Ishikawa (cell line): ENCODE data around the gene PPIP5K2.

Source experiments
- CEBPB ChIP-seq: IDR thresholded peaks from 2 replicates; pipeline ENCODE4 v1.6.1; 2012
- CREB1 ChIP-seq: IDR thresholded peaks from 2 replicates; pipeline ENCODE4 v1.6.1; 2012; ENCODE audit warnings: low read depth
- EGR1 ChIP-seq: IDR thresholded peaks from 2 replicates; pipeline ENCODE4 v1.6.1; 2012
- EP300 ChIP-seq: IDR thresholded peaks from 2 replicates; pipeline ENCODE4 v1.6.1; 2012; ENCODE audit warnings: borderline replicate concordance
- FOXM1 ChIP-seq: IDR thresholded peaks from 2 replicates; pipeline ENCODE4 v1.6.1; 2012; ENCODE audit warnings: low read depth, borderline replicate concordance
- NFIC ChIP-seq: IDR thresholded peaks from 2 replicates; pipeline ENCODE4 v1.6.1; 2012
- RAD21 ChIP-seq: IDR thresholded peaks from 2 replicates; pipeline ENCODE4 v1.6.1; 2012; ENCODE audit warnings: low read depth
- TAF1 ChIP-seq: IDR thresholded peaks from 2 replicates; pipeline ENCODE4 v1.6.1; 2012; ENCODE audit warnings: low read depth, mild to moderate bottlenecking
- TCF12 ChIP-seq: IDR thresholded peaks from 2 replicates; pipeline ENCODE4 v1.6.1; 2012; ENCODE audit warnings: low read depth
- TEAD4 ChIP-seq: IDR thresholded peaks from 2 replicates; pipeline ENCODE4 v1.6.1; 2012
- YY1 ChIP-seq: IDR thresholded peaks from 2 replicates; pipeline ENCODE4 v1.6.1; 2012; ENCODE audit warnings: low read depth
- ZBTB7A ChIP-seq: IDR thresholded peaks from 2 replicates; pipeline ENCODE4 v1.6.1; 2012; ENCODE audit warnings: low read depth
- TF ChIP-seq, protein P1 (sequence below): IDR thresholded peaks from 2 replicates; pipeline ENCODE4 v1.6.1; 2012
- TF ChIP-seq, protein P2 (sequence below): IDR thresholded peaks from 2 replicates; pipeline ENCODE4 v1.6.1; 2012; ENCODE audit warnings: low read depth, mild to moderate bottlenecking
- TF ChIP-seq, protein P3 (sequence below): IDR thresholded peaks from 2 replicates; pipeline ENCODE4 v1.6.1; 2012

The PPIP5K2 gene

DNA sequence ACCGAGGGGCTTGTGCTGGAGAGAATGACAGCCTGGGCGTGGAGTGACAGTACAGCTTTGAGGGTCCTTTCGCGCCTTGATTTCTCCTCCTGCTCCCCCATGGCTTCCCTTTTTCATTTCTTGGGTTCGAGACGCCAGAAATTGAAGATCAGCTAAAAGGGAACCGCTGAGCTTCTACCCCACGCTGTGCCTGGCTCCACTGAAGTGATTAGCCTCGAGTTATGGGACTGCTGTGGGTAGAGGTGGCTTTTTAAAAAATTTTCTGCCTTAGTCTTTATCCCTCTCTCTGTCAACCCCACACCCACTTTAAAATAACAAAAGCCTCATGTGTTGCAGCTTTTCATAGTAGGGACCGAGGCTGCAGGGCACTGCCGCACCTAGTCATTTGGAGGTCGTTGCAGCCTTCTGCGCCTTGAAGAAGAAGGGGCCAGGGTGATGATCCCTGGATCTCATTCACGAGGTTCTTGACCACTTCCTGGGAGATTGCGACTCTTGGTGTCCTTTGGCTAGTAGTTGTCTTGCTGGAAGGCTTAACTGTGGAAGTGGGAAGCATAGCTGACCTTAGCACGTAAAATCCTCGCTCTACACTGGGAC lies 603 bp downstream of the PPIP5K2 start:
- TF ChIP-seq CEBPB: no peak
- TF ChIP-seq TCF12: no peak
- no peak for TF ChIP-seq TEAD4
- TF ChIP-seq, protein P1, sequence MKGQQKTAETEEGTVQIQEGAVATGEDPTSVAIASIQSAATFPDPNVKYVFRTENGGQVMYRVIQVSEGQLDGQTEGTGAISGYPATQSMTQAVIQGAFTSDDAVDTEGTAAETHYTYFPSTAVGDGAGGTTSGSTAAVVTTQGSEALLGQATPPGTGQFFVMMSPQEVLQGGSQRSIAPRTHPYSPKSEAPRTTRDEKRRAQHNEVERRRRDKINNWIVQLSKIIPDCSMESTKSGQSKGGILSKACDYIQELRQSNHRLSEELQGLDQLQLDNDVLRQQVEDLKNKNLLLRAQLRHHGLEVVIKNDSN: no peak
- TF ChIP-seq YY1: no peak
- no peak for TF ChIP-seq EP300
- TF ChIP-seq NFIC: no peak
- no peak for TF ChIP-seq TAF1
- TF ChIP-seq ZBTB7A: no peak
- no peak for TF ChIP-seq EGR1
- no peak for TF ChIP-seq CREB1
- TF ChIP-seq, protein P2, sequence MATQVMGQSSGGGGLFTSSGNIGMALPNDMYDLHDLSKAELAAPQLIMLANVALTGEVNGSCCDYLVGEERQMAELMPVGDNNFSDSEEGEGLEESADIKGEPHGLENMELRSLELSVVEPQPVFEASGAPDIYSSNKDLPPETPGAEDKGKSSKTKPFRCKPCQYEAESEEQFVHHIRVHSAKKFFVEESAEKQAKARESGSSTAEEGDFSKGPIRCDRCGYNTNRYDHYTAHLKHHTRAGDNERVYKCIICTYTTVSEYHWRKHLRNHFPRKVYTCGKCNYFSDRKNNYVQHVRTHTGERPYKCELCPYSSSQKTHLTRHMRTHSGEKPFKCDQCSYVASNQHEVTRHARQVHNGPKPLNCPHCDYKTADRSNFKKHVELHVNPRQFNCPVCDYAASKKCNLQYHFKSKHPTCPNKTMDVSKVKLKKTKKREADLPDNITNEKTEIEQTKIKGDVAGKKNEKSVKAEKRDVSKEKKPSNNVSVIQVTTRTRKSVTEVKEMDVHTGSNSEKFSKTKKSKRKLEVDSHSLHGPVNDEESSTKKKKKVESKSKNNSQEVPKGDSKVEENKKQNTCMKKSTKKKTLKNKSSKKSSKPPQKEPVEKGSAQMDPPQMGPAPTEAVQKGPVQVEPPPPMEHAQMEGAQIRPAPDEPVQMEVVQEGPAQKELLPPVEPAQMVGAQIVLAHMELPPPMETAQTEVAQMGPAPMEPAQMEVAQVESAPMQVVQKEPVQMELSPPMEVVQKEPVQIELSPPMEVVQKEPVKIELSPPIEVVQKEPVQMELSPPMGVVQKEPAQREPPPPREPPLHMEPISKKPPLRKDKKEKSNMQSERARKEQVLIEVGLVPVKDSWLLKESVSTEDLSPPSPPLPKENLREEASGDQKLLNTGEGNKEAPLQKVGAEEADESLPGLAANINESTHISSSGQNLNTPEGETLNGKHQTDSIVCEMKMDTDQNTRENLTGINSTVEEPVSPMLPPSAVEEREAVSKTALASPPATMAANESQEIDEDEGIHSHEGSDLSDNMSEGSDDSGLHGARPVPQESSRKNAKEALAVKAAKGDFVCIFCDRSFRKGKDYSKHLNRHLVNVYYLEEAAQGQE: no peak

GRCh38 chr5:103122242-103122641 lies 2.1 kb downstream of the PPIP5K2 start:
- no peak for TF ChIP-seq TAF1
- no peak for TF ChIP-seq EGR1
- TF ChIP-seq TEAD4: no peak
- TF ChIP-seq, protein P1: no peak
- no peak for TF ChIP-seq FOXM1

- TF ChIP-seq, protein P2: no peak
- no peak for TF ChIP-seq ZBTB7A
- no peak for TF ChIP-seq TCF12
- no peak for TF ChIP-seq CEBPB
- TF ChIP-seq NFIC: no peak
- TF ChIP-seq TEAD4: no peak
- TF ChIP-seq FOXM1: no peak
These were observed 6.5 kb downstream of the PPIP5K2 start for GRCh38 chr5:103126557-103126956.

DNA sequence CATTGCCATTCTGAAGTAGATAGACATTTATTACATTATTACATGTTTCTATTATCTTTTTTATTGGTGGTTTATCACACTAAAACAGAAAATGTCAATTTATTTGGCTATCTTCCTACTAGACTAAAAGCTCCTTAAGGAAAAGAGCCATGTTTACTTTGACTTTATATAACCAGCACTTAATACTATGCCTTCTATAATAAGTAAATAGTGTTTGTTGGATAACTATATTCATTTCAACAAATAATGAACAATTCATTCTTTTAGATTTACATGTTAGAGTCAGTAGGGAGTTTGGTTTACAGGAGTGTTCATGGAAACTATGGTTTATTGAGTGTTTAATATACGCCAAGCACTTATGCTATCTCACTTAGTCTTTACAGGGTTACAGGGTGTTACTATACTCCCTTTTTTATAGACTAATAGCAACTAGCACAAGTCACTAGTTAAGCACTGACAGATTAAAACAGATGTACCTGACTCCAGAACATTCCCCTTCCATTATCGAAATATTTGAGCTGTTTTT lies 7.3 kb downstream of the PPIP5K2 start:
- TF ChIP-seq TAF1 (no peak), RAD21 (no peak), NFIC (no peak), FOXM1 (no peak)
- TF ChIP-seq, protein P1: no peak

GRCh38 chr5:103128202-103128601 lies 8.1 kb downstream of the PPIP5K2 start:
- TF ChIP-seq CEBPB: no peak
- TF ChIP-seq RAD21: no peak
- no peak for TF ChIP-seq FOXM1
- no peak for TF ChIP-seq EGR1
- TF ChIP-seq, protein P3, sequence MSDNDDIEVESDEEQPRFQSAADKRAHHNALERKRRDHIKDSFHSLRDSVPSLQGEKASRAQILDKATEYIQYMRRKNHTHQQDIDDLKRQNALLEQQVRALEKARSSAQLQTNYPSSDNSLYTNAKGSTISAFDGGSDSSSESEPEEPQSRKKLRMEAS: no peak
- TF ChIP-seq CREB1: no peak
- TF ChIP-seq, protein P2: no peak
- no peak for TF ChIP-seq TEAD4
- no peak for TF ChIP-seq NFIC
- TF ChIP-seq YY1: no peak
- no peak for TF ChIP-seq EP300
- TF ChIP-seq, protein P1: no peak
